ENCODE results near the gene CCDC33.

CCDC33 gene

DNA sequence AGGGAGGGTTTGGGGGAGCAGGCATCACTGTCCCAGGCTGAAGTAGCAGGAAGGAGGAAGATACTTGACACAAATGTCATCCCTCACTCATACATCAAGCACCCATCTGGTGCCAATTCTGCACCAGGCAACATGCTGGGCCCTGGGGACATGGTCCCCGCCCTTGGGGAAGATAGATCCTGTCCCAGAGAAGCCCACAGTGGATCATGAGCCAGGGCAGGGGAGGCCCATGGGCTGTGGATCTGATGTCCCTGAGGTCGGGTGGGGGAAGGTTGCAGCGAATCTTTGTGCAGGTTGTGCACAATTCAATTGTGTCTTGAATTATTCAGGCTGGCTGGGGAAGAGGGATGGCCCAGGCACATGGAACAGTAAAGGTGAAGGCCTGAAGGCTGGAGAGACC, 6.4 kb upstream of the CCDC33 start:
- no peak for DNase-seq (ENCODE audit: low read depth)

DNA sequence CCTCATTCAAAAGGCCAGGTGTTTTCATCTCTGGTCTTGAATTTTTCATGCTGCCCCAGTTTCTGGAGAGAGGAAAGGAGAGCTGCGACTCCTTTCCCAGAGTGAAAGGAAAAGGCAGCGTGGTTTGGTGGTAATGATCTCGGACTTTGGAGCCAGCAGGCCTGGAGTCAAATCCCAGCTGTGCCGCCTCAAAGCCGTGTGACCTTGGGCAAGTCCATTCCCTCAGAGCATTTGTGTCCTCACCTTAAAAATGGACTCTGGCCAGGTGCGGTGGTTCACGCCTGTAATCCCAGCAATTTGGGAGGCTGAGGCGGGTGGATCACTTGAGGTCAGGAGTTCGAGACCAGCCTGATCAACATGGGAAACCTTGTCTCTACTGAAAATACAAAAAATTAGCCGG, 4.7 kb upstream of the CCDC33 start:
- no peak for DNase-seq (ENCODE audit: low read depth)

DNA sequence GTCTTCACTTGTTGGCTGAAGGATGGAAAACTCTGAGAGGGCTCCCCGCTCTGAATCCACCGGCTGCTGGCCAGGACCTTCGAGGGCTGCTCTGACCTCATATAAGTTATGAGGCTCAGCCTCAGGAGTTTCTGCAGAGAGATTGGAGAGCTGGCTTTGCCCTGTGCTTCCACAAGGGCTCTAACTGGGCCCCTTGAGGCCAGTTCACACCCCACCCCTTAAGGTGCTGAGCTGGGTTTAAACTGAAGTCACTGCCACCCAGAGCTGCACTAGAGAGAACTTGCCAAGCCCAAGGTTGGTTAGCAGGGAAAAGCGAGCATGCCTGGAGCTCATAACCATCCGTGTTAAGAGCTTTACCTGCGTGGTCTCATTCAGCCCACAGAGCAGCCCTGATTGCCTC, 2.8 kb upstream of the CCDC33 start:
- no peak for DNase-seq (ENCODE audit: low read depth)

DNA sequence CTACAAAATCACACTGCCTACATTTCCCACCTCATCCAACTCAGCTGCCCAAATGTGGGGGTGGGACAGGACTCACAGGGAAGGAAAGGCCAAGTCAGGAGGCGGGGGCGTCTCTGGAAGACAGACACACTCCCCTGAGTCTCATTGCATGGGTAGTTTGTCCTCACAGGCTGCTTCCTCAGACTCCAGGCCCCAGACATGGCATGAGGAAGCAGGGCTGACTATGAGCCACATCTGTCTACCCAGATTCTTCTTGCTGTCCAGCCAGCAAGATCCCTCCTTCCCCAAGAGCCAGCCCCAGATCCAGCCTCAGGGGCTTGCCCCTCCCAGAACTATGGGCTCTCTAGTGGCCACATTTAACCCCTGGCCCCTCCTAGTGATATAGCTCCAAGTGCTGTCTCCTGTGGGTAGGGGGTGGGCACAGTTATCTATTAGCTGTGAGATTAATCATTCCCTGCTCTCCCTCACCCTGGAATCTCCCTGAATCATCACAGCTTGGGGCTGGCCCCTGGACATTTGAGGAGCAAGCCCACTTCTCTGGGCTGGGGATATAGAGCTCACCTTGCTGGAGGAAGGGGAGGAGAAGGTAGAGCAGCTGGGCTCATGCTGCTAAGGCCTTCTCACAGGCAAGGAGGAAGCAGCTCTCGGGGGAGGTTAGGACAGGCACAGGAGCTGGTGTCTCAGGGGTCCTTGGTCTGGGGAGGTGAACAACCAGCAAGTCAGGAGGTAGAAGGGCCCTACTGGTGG, 2.1 kb upstream of the CCDC33 start:
- DNase-seq (ENCODE audit: low read depth) = no peak

DNA sequence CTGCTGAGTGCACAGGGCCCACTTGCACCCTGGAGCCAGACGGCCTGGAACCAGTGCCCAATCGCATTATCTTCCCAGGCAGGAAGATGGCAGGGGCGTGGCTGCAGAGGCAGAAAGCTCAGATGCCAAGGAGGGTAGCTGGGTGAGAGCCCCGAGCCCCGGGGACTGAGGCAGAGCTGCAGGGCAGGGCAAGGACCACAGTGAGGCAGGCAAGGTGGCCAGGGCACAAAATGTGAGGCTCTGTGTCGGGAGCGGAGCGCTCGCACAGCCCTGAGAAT, 1.6 kb upstream of the CCDC33 start:
- DNase-seq (ENCODE audit: low read depth) = no peak

DNA sequence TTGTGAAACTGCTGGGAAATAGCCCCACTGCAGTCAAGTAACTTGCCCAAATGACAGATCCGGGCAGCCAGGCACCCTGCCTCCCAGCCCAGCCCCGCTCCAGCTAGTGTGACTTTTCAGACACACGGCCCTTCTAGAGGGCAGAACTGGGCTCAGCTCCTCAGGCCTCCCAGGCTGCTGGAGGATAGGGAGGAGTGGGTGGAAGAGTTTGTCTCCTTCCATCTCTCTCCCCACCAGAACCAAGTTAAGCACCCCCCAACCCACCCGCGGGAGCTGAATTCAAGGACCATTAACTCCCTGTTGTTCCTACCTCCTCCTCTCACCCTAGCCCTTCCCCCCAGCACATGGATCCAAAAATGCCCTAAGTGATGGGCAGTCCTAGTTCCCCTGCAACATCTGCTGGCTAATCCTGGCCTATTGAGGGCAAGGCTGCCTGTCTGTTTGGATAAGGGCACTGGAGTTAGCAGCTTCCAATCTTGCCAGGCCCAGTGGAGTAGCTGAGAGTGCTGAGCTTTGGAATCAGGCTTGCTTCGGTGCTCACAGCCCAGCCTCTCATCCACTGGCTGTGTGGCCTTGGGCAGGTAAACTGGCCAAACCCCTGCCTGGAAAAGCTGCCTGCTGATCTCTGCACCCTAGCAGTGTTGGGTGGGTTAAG, 3.1 kb downstream of the CCDC33 start:
- no peak for DNase-seq (ENCODE audit: low read depth)

DNA sequence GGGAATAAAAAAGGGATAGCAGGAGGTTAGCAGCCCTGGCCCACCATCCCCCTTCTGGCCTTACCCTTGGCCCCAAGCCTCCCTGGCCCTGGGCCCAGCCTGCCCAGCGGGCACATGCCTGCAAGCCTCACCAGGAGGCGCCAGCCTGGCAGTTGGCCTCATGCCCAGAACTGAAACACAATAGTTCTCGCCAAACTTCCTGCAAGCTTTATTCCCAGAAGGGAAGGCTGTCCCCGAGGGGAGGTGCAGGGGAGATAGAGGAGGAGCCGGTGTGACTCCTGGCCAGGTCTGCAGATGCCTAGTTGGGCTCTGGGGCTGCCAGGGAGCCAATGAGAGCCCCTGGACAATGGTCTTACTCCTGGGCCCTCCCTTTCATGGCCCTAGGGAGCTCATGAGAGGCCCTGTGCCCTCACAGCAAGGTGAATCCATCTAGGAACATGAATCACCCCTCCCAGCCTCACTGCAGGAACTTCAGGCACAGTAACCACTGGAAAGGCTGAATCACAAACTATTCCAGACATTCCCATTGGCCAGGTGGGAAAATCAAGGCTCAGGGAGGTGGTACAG, 4.0 kb downstream of the CCDC33 start:
- no peak for DNase-seq (ENCODE audit: low read depth)

DNA sequence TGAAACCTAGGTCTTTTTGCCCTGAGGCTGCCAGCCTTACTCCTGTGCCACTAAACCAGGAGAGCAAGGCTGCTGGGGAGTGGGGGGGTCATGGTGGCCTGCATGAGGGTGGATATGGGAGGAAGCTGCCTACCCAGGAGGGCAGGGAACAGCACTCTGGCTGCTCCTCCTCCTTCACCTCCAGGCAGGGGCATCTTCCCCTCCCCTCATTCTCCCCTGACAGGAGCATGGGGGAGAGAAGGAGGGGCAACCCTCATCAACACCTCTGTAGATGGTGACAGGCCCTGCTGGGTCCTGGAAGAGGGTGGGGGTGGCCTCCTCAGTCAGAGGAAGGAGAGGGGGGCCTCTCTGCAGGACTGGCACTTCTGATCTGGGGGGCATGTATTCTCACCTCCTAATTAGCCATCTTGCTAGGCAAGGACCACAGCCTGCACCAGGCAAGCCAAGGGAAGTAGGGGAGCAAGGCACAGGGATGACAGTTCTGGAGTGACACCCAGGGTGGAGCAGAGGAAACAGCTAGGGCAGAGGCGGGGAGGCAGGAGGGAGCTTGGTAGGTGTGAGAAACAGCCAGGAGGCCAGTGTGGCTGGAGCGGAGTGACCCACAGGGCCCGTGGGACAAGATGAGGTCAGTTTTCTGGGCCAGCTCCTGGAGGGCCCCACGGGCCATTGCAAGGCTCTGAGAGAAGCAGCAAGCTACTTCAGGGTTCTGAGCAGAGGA, 4.9 kb downstream of the CCDC33 start:
- DNase-seq (ENCODE audit: low read depth) = no peak

DNA sequence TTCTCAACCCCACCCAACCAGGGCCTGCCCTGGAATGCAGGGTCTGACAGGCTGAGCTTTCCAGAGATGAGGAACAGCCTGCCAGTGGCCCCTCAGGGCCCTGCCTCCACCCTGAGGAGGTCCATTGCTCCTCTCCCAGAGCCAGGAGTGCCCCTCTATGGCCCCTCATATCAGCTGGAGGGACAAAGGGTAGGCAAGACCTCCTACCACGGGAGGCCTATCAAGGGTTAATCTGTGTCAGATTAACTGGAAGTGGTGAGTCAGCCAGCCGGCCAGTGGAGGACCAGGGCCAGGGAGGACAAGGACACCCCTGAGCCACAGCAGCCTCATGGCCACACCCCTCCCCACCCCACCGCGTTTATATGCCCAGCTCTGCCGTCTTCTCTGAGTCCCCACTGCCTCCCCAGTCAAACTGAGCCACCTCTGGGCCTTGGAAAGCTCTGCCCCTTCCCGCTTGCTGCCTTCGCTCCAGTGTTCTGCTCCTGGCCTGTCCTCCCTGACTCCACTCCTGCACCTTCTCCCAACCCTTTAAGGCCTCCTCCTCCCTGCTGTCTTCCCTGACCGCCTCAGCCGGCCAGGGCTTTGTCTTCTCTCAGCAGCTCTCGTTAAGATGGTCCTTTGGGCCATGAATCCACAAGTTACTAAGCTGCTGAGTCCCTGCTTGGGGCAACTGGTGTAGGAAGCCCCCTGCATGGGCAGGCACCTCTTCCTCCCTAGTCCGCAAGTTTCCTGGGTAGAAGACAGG, 6.5 kb downstream of the CCDC33 start:
- no peak for DNase-seq (ENCODE audit: low read depth)

DNA sequence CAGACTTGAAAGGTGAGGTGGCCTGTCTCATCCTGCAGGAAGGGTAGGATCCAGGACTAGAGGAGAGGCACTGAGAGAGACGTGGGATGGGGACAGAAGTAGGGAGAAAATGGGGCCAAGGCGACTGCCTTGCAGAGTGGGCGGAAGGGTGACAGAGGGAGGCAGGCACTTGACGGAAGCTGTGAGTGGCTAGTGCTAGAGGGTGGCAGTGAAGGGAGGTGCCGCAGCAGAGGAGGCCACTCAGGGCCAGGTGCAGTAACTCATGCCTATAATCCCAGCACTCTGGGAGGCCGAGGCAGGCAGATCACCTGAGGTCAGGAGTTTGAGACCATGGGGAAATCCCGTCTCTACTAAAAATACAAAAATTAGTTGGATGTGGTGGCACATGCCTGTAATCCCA, 7.3 kb downstream of the CCDC33 start:
- DNase-seq (ENCODE audit: low read depth) = no peak

DNA sequence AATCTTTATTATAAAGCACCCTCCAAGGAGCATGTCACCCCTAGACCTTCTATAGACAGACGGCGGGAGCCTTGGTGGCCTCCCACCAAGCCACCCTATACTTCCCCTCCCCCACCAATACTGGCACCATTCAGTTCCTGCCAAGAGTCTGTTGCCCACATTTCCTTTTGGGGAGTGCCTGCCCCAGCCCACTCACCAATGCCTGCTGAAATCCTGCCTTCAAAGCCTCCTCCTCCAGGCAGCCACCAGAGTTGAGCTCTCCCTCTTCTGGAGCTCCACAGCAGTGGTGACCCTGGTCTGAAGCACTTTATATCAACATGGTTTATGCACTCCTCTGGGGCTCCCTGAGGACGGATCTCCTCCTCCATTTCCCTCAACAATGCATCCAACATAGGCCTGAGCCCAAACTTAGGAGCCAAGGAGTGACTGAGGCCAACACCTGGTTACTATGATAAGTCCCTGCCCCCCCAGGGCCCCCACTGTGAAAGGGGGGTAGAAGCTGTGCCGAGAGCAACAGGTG, 8.8 kb downstream of the CCDC33 start:
- DNase-seq (ENCODE audit: low read depth) = no peak

DNA sequence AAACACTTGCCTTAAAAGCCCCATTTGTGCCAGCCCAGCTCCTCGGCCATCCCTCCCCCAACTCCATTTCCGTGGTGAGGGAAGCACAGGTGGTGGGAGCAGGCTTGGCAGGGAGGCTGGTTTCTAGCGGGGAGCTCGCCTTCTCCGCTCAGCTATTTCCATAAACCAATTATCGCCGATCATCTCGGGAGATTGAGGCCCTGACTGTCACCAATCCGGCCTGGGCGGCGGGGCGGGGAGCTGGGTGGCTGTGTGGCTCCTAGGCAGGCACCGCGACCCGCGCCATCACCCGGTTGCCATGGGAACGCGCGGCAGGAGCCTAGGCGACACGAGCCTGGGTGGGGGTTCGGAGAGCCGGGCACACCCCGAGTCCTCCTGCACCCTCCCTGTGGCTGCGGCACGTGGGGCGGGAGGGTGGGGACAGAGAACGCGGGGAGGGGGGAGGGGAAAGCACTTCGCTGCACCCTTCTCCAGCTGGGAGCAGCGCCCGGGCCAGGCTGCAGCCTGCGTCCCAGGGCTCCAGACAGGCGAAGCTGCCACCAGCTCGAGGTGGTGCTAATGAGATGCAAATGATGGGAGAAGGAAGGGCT, 9.3 kb downstream of the CCDC33 start:
- no peak for DNase-seq (ENCODE audit: low read depth)

DNA sequence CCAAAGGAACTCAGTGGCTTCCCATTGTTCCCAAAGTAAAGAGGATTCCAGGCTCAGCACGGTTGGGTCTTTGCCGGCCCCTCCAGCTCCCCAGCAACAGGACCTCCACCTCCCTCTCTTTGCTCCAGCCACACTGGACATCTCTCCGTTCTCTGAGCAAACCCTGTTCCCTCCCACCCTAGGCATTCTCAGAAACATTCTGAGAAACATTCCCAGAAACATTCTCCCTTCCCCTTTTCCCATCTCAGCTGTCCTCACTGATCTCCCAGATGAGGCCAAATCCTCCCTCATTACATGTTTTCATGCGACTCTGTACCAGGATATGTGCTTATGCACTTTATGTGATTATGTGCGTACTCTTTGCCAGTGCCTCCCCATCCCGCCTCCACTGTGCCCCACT, 14.1 kb downstream of the CCDC33 start:
- no peak for DNase-seq (ENCODE audit: low read depth)

DNA sequence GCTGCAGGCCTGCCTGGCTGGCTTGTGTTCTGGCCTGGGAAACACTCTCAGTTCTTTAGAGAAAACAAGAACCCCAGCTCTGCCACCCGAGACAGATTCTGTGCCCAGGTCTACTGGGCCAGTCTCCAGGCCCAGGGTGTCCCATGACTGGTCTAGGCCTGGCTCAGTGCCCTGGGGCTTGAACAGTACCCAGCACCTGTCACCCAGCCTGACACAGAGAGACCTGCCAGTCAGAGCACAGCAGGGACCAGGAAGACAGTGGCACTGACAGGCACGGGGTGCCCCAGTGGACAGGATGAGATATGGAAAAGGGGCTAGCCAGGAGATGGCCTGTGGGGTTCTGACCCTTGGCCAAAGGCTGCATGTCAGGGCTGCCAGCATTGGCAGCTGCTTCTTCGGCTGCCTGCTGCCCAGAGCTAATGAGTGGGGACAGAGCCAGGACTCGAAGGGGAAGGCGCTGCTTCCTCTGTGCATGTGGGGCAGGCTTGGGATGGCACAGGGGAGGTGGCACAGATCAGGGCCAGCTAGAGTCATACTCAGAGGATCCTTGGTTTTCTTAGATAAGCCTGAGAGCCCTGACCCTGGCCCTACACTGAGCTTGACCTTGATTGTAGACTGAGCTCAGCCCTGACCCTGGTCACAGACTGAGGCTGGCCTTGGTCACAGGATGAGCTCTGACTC, 15.1 kb downstream of the CCDC33 start:
- no peak for DNase-seq (ENCODE audit: low read depth)

DNA sequence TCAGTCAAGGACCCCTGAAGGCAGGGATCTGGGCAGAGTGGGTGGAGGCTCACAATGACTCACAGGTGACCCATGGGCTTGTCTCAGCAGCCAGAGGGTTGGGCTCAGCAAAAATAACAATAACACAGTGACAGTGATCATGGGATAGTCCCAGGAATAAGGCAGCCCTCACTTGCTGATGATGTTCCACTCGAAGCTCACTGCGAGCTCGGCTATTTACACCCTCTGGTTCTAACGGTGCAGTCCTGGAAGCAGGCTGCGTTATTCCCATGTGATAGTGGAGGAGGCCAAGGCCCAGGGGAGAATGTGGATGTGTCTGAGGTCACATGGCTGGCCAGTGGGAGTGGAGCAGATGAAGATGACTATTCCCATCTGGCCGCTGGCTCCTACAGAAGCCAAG, 16.2 kb downstream of the CCDC33 start:
- no peak for DNase-seq (ENCODE audit: low read depth)

DNA sequence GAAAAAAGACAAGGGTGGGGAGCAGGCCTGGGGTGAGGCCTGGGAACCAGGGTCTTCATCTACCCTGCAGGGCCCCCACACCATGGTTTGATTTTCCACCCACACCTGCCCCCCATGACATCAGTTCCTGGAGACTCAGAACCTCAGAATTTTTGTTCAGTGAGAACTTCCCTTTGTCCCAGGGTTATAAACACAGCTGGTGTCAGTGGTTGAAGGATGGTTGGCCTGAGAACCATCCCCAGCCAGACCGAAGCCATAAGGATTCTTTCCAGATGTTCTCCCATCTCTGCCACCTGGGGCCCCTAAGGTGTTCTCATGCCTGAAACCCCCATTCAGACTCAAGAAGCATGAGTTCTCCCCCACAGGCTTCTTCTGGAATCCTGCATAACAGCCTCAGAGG, 16.6 kb downstream of the CCDC33 start:
- DNase-seq (ENCODE audit: low read depth) = no peak

DNA sequence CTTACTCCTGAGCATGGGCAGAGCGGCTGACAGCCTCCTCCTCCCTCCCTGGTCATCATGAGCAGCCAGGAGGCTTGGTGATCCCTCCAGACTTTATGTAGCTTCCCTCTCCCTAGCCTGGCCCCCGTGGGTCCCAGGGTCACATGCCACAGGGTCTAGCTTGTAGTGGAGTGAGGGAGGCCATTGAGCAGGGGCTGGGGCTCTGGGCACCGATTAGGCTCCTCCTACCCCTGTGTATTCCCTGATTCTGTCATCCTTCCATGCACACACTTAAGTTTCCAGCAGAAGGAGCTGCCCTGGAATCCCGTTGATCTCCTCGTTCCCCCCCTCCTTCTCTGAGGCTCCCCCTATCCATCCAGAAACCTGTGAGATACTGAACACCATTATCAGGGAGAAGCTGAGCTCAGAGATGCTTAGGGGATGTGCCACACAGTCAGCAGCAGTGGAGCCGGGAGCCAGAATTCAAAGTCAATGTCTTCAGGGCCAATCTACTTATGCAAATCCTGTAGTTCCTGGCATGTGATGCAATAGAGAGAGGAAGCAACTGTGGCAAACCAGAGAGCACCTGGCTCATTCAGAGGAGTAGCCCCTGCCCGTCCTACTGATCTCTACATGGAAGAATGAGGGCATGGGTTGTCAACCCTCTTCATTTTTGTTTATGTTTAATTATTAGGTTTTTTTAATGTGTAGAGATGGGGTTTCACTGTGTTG, 17.2 kb downstream of the CCDC33 start:
- no peak for DNase-seq (ENCODE audit: low read depth)

DNA sequence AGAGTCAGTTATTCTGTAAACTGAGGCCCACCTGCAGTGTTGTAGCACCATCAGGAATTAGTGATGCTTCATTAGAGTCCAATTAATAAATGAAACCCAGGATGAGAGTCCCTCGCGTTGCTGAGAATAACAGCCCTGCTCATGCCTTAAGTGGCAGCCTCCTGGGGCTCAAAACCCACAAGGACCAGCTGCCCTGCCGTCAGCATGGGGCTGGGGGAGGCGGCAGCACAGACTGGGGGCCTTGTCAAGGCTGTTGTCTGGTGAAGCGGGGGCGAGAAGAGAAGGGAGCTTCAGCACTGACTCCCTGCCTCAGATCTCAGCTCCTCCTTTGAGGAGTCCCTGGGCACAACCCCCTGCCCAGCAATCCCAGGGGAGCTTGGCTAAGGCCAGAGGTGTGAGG, 21.0 kb downstream of the CCDC33 start:
- DNase-seq (ENCODE audit: low read depth) = no peak

DNA sequence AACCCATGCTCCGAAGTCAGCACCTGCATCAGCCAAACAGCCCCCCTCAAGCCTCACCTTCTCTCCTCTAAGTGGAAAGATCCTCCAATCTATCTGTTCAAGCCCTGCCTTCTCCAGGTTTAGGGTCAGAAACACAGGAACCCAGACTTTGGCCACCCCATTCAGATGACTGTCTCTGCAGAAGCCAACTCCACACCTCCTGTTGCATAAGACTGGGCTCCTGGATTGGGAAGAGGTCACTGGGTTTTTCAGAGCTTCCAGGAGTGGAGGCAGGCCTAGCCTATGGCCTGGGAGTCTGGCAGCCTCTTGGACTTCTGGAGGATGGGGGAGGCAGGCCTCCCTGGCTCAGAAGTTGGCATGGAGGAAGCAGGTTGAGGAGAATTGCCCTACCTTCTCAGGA, 21.5 kb downstream of the CCDC33 start:
- DNase-seq (ENCODE audit: low read depth) = no peak

DNA sequence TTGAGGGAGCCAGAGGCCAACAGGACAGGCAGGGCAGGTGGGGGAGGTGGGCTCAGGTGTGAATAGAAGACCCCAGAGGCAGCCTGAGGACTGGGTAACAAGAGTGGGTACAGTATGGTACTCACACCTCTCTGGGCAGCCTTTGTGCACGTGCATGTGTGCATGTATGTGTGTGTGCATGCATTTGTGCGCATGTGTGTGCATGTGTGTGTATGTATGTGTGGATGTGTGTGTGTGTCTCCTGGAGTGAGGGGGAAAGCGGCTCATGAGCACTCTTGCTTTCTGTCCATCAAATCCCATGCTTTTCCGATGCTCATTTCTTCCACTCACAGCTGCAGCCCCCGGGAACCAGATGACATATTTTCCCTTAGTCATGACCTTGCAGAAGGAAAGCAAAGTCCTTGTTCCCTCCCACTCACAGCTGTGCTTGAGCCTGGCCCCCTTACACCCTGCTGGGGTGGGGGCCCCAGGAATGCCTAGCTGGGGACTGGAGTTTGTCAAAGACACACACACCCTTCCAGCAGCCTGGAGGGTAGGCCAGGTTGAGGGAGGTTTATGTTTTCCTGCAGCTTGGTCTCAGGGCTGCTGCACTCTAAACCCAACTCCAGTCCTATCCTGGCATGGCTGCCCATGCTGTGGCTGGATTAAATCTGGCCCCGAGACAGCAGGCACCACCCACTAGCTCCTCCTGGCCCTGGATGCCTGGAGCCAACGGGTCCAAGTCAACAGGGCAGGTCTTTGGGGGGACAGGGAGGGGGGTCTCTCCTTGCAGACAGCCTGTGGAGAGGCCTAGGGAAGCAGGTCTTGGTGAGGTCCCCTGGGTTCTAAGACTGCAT, 22.5 kb downstream of the CCDC33 start:
- DNase-seq (ENCODE audit: low read depth) = no peak
